Pericardium fibroblast (primary cell): Measurements from ENCODE around the gene GNPTG. TPM values are rescaled to one million over a fixed set of nuclear protein-coding genes. Genes with fewer than 3 reads are reported as not detected.

ENCODE experiments used
- total RNA-seq: library from RNA; depleted of rRNA; stranded (reverse); fragments of >200 nt; gene quantifications from 2 replicates; pipeline ENCODE4 v1.2.3, GENCODE V29; 2015

GNPTG gene
- 43.7 and 70.5 TPM in 2 replicates for total RNA-seq

DNA sequence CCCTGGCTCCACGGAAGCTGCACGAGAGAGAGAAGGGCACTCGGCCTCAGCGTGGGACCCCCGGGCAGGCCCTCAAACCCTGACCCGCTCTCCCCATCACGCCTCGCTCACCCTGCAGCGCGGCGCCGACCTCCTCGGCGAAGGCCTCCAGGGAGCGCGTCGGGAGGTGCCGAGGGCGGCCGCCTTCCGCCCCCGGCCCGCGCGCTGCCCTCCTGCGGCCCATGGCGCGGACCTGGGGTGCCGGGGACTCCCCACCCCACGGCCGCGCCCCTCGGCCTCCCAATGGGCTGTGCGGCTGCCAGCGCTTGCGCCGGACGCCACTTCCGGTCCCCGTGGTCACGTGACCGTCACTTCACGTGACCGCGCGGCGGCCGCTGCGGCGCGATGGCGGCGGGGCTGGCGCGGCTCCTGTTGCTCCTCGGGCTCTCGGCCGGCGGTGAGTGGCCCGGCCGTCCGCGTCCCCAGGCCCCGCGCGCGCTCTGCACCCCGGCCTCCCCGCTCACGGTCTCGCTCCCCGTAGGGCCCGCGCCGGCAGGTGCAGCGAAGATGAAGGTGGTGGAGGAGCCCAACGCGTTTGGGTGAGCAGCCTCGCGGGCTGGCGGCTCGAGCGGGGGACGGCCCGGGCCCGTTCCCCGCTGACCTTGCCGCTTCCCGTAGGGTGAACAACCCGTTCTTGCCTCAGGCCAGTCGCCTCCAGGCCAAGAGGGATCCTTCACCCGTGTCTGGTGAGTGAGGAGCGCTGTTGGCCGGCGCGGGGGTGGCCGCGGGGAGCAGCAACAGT is at the start of gene GNPTG, which contains the start of gene TSR3:
Gene GNPTG (plus strand): TSS at position 350 of the 781 bp plus-strand sequence. CDS start 35 bp downstream, at position 385.
Gene TSR3 (minus strand): TSS at position 297 of the 781 bp plus-strand sequence. CDS start 74 bp downstream, at position 223.

DNA sequence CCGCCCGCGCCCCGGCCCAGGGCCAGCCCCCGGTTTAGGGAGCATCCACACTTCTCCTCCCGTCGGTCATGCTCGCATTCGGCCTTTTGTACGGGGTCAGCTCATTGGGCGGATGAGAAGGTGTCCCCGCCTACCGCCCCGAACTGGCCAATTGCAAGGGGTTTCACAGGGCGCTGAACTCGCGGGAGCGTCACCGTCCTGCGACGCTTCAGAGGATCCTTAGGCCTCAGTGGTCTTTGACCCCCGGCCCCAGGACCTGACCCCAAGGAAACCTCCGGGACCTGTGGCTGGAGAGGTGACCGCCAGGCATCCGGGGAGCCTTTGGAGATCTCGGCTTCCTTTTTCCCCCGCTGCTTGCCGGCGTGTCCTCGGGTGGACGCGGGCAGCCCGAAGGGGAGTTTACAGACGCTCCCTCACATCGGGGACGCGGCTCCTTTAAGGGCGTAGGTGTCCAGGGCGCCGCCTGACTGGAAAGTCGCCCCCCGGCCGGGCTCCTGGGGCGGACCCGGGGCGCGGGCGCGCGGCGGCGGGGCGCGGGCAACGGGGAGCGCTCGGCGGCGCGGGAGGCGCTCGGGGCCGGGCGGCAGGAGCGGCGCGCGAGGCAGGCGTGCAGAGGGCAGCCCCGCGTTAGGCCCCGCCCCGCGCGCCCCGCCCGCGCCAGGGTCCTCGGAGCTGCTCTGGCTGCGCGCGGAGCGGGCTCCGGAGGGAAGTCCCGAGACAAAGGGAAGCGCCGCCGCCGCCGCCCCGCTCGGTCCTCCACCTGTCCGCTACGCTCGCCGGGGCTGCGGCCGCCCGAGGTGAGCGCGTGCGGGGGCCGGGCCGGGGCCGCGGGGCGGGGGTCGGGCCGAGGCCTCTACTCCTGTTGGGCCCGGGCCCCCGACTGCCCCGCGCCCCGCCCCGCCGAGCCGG is 42.5 kb upstream of the GNPTG start, which contains the start of gene UBE2I:
Gene UBE2I (plus strand): TSS at position 660 of the 909 bp plus-strand sequence. CDS start 4,395 bp downstream, outside the sequence.

DNA sequence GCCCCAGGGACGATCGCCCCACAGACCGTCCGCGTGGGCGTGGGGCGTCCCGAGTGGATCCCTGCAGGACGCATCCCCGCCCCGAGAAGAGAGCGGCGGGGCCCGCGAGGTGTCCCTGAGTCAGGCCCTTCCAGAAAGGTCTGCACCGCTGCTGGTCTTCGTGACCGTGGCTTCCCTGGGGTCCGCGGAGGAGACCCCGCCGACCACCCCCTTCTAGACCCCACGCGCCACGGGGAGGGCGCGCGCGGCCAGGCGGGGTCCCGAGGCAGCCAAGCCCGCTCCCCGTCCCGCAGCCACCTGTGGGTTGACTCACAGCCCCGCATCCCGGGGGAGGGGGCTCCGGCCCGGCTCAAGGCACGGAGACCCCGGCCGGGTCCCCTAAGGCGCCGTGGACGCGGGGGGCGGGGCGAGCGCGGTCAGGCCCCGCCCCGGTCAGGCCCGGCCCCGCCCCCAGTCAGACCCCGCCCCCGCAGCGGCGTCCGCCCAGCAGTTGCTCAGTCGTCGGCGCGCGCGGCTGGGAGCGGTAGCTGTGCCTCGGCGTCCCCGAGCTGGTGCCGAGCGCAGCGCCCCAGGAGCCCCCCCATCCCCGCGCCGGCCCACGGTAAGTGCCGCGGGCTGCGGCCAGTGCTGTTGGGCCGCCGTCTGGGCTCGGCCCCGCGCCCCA is 18.4 kb upstream of the GNPTG start, which contains the start of gene BAIAP3:
Gene BAIAP3 (plus strand): TSS at position 497 of the 664 bp plus-strand sequence. CDS start 4,905 bp downstream, outside the sequence.

Other genes starting within 250 kb of the GNPTG start
- gene CACNA1H, start 198.8 kb upstream of the GNPTG start, total RNA-seq, result 2.6 and 2.8 TPM in 2 replicates
- not detected in 2 replicates for gene TPSG1, start 126.7 kb upstream of the GNPTG start, total RNA-seq
- not detected in 2 replicates for gene TPSB2, start 121.7 kb upstream of the GNPTG start, total RNA-seq
- not detected in 2 replicates for gene TPSAB1, start 111.2 kb upstream of the GNPTG start, total RNA-seq
- not detected in 2 replicates for gene TPSD1, start 95.9 kb upstream of the GNPTG start, total RNA-seq
- 34.5 and 67.3 TPM in 2 replicates for gene UBE2I, start 42.3 kb upstream of the GNPTG start, total RNA-seq
- gene BAIAP3, start 18.3 kb upstream of the GNPTG start, total RNA-seq, result 0.09 and 0.12 TPM in 2 replicates
- 77.6 and 105 TPM in 2 replicates for gene TSR3, start 53 bp upstream of the GNPTG start, total RNA-seq
- 8.8 and 14.0 TPM in 2 replicates for gene UNKL, start 62.8 kb downstream of the GNPTG start, total RNA-seq
- gene UQCC4, start 68.8 kb downstream of the GNPTG start, total RNA-seq, result 12.9 and 22.3 TPM in 2 replicates
- gene PERCC1, start 79.1 kb downstream of the GNPTG start, total RNA-seq, result not detected in 2 replicates
- 0.26 and 0.58 TPM in 2 replicates for gene CCDC154, start 92.6 kb downstream of the GNPTG start, total RNA-seq
- gene CLCN7, start 123.1 kb downstream of the GNPTG start, total RNA-seq, result 64.2 and 80.8 TPM in 2 replicates
- gene PTX4, start 137.0 kb downstream of the GNPTG start, total RNA-seq, result 1.9 TPM in 1 of 2 replicates, not detected in the other
- 14.7 and 19.1 TPM in 2 replicates for gene TELO2, start 141.4 kb downstream of the GNPTG start, total RNA-seq
- 18.1 and 32.6 TPM in 2 replicates for gene TMEM204, start 181.7 kb downstream of the GNPTG start, total RNA-seq